ENCODE measurements around the gene USP44. TPM values are rescaled to one million over a fixed set of nuclear protein-coding genes. Genes with fewer than 3 reads are reported as not detected.
A peak's percentile ranks its signal among the peaks of the same experiment; 100 is the strongest.

The USP44 gene
- polyA plus RNA-seq, 1 of the 3 experiments (the other 2 are of a cell fraction), result 0.07 TPM

- TF ChIP-seq EZH2phosphoT487 (IDR thresholded peaks at IDR 0.05; ENCODE audit: borderline replicate concordance, low read depth) (no peak), SIN3A (IDR thresholded peaks at IDR 0.05; ENCODE audit: borderline replicate concordance, low read depth, low read length) (no peak), FOSL2 (IDR thresholded peaks at IDR 0.05; ENCODE audit: borderline replicate concordance, low read depth) (no peak), TCF12 (IDR thresholded peaks at IDR 0.05) (no peak), JUND (IDR thresholded peaks at IDR 0.05) (no peak)
These were observed 76.7 kb downstream of the USP44 start (continued) for GRCh38 chr12:95474660-95474958.

DNA sequence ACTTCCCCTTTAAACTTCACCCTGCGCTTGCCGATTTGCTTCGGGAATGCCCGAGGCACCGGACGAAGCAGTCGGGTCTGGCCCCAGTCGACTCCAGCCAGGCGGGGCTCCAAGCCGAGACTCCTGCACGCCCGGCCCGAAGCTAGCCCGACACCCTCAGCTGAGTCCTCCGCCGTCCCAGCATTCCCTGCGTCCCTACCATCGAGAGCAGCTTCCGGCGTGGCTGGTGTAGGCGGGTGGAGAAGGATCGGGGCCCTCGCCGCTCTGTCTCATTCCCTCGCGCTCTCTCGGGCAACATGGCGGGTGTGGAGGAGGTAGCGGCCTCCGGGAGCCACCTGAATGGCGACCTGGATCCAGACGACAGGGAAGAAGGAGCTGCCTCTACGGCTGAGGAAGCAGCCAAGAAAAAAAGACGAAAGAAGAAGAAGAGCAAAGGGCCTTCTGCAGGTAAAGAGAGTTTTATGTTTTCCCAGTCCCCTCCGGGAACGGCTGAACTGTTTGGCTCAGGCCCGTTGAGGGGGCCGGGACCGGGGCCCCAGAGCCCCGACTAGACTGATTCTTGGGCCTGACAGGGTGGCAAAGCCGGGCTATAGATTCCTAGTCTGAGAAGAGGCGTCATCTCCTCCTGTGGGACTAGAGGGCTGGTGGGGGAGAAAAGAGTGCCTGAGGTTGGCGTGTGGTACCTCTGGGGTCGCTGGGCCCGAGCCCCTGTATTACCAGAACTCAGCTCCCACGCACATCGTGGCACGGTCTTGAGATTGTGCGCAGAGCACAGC is 77.2 kb downstream of the USP44 start, which contains the start of gene METAP2:
METAP2 (plus strand) TSS at position 269 of the 776 bp plus-strand sequence; CDS start at position 297, 28 bp downstream.
- DNase-seq, result peak; percentile 93
- peak within 1 kb of the TSS; percentile 78 to 95 for H3K4me3 ChIP-seq (ENCODE audit: low read depth in 2 of 2, low read length in 1 of 2)
- H3K9ac ChIP-seq, result peak within 1 kb of the TSS; percentile 98
- 0% methylated on average over 20 of the region's 49 CpGs for whole genome bisulfite sequencing (ENCODE audit: low lambda C conversion rate)
- H3K36me3 ChIP-seq (replicated peaks in 1 of 2; ENCODE audit: control insufficient read depth in 1 of 2, insufficient read depth in 2 of 2, low read length in 1 of 2), result peaks cover 19 to 33% of the 10 kb centered on the region in 2 experiments
- H4K20me1 ChIP-seq (ENCODE audit: insufficient read depth), result peaks cover 9% of the 10 kb centered on the region
- H3F3A ChIP-seq (replicated peaks; ENCODE audit: insufficient read depth), result peaks cover 4% of the 10 kb centered on the region
- H3K4me2 ChIP-seq, result peak within 1 kb of the TSS; percentile 79
- H2AFZ ChIP-seq (ENCODE audit: low read depth), result peak within 1 kb of the TSS; percentile 98
- H3K79me2 ChIP-seq (ENCODE audit: insufficient read depth), result peaks cover 51% of the 10 kb centered on the region
- H3K9me3 ChIP-seq, result no peaks in the 10 kb centered on the region
- ChIA-PET CTCF (interaction anchor here (0.9 to 2.7 kb wide), 5 partner anchors 8 to 401 kb away, joined by 3 to 12 read pairs (median 4); partner anchors contain the start of genes FGD6, NR2C1 and VEZT), POLR2A (interaction anchor here (0.6 to 1.4 kb wide), 7 partner anchors 23 to 256 kb away, joined by 3 to 5 read pairs (median 3); partner anchors contain the start of genes FGD6 and VEZT)
- peaks cover 0 to 4% of the 10 kb centered on the region in 2 experiments; a peak in 2 of 4 replicates for H3K4me1 ChIP-seq (ENCODE audit: control insufficient read depth in 1 of 2, insufficient read depth in 2 of 2, low read depth in 1 of 2, low read length in 1 of 2)
- no peaks in the 10 kb centered on the region for H3K27me3 ChIP-seq (ENCODE audit: insufficient read depth)
- peak within 1 kb of the TSS; percentile 81 to 89 for H3K27ac ChIP-seq (ENCODE audit: low read depth in 2 of 2, low read length in 1 of 2)
- no peaks in the 10 kb centered on the region for H3K9me2 ChIP-seq
- no peak for TF ChIP-seq RFX5 (IDR thresholded peaks at IDR 0.05; ENCODE audit: low read length)
- TF ChIP-seq, protein P1, sequence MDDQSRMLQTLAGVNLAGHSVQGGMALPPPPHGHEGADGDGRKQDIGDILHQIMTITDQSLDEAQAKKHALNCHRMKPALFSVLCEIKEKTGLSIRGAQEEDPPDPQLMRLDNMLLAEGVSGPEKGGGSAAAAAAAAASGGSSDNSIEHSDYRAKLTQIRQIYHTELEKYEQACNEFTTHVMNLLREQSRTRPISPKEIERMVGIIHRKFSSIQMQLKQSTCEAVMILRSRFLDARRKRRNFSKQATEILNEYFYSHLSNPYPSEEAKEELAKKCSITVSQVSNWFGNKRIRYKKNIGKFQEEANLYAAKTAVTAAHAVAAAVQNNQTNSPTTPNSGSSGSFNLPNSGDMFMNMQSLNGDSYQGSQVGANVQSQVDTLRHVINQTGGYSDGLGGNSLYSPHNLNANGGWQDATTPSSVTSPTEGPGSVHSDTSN (IDR thresholded peaks at IDR 0.05), result no peak
- TF ChIP-seq MAX (IDR thresholded peaks at IDR 0.05; ENCODE audit: low read depth), result peak; percentile 95
- TF ChIP-seq ELF1 (IDR thresholded peaks at IDR 0.05), result peak; percentile 22; the same call in 1 of the 2 replicates
- TF ChIP-seq NRF1 (IDR thresholded peaks at IDR 0.05; ENCODE audit: low read depth, low read length), result no peak; the same call in 1 of the 2 replicates
- 0 out of 2 replicates have a peak, but pooled peaks have one; percentile 26 for TF ChIP-seq RAD21 (IDR thresholded peaks at IDR 0.05; ENCODE audit: low read length)
- no peak for TF ChIP-seq IRF3 (IDR thresholded peaks at IDR 0.05; ENCODE audit: low read depth, low read length)
- no peak for TF ChIP-seq NFIC (IDR thresholded peaks at IDR 0.05; ENCODE audit: borderline replicate concordance)
- TF ChIP-seq SMC3 (IDR thresholded peaks at IDR 0.05; ENCODE audit: low read depth, low read length), result peak; percentile 5; the same call in 1 of the 2 replicates
- TF ChIP-seq ZBTB33 (IDR thresholded peaks at IDR 0.05; ENCODE audit: borderline replicate concordance, low read depth), result no peak
- no peak for TF ChIP-seq GATA2 (CRISPR knock-in tag; IDR thresholded peaks at IDR 0.05)
- TF ChIP-seq CHD2 (IDR thresholded peaks at IDR 0.05; ENCODE audit: low read length, partially characterized antibody), result peak; percentile 72
- TF ChIP-seq FOSL2 (IDR thresholded peaks at IDR 0.05; ENCODE audit: borderline replicate concordance, low read depth), result no peak
- TF ChIP-seq FOXM1 (IDR thresholded peaks at IDR 0.05; ENCODE audit: low read depth), result no peak
- TF ChIP-seq POLR2AphosphoS5 (IDR thresholded peaks at IDR 0.05; ENCODE audit: low read depth, low read length), result peak; percentile 98
- no peak for TF ChIP-seq TEAD4 (IDR thresholded peaks at IDR 0.05; ENCODE audit: borderline replicate concordance, insufficient read depth)
- no peak for TF ChIP-seq USF1 (IDR thresholded peaks at IDR 0.05; ENCODE audit: borderline replicate concordance, low read depth)
- TF ChIP-seq GABPA (IDR thresholded peaks at IDR 0.05; ENCODE audit: low read depth), result peak; percentile 83
- peak; percentile 82 for TF ChIP-seq MXI1 (IDR thresholded peaks at IDR 0.05; ENCODE audit: low read depth, low read length)
- TF ChIP-seq RXRA (IDR thresholded peaks at IDR 0.05; ENCODE audit: borderline replicate concordance, low read depth), result no peak
- TF ChIP-seq YY1 (IDR thresholded peaks at IDR 0.05; ENCODE audit: low read depth), result peak; percentile 91
